GM23338 (cell line): ENCODE data around the gene TP53BP1. TPM values are rescaled to one million over a fixed set of nuclear protein-coding genes. Genes with fewer than 3 reads are reported as not detected.

Experiments used
- ATAC-seq: fragments of 200-7000 bp; cut with Tn5 transposase; 3 replicates; pipeline ENCODE4 v1.9.1; 2020
- DNase-seq: peaks from one replicate; pipeline ENCODE4 v3.0.0-alpha.2; 2015; ENCODE audit warnings: low spot score
- H2AFZ ChIP-seq: fragments of 200-600 bp; sonication (generic); 2 replicates; pipeline ENCODE4 v1.8.0; 2016; ENCODE audit warnings: antibody characterized with exemption, mild to moderate bottlenecking, moderate library complexity
- H3F3A ChIP-seq: fragments of 200-600 bp; sonication (generic); replicated peaks from 2 replicates; pipeline ENCODE4 v1.8.0; 2017; ENCODE audit warnings: antibody characterized with exemption, mixed run types, low read depth
- H3K27ac ChIP-seq: fragments of 200-600 bp; sonication (generic); 2 replicates; pipeline ENCODE4 v1.6.1; 2016; ENCODE audit warnings: low read depth
- H3K27me3 ChIP-seq: fragments of 200-600 bp; sonication (generic); 2 replicates; pipeline ENCODE4 v1.8.0; 2016; ENCODE audit warnings: mild to moderate bottlenecking, mixed run types, moderate library complexity; ENCODE audit not compliant: insufficient read depth
- H3K36me3 ChIP-seq: fragments of 200-600 bp; sonication (generic); 2 replicates; pipeline ENCODE4 v1.8.0; 2016; ENCODE audit warnings: mild to moderate bottlenecking; ENCODE audit not compliant: insufficient read depth
- H3K4me1 ChIP-seq: fragments of 200-600 bp; sonication (generic); 2 replicates; pipeline ENCODE4 v1.8.0; 2016; ENCODE audit warnings: mild to moderate bottlenecking, moderate library complexity; ENCODE audit not compliant: insufficient read depth
- H3K4me2 ChIP-seq: fragments of 200-600 bp; sonication (generic); 2 replicates; pipeline ENCODE4 v1.7.1; 2017; ENCODE audit warnings: mixed run types
- H3K4me3 ChIP-seq: fragments of 200-600 bp; sonication (generic); 2 replicates; pipeline ENCODE4 v1.6.1; 2016; ENCODE audit warnings: mixed run types
- H3K79me2 ChIP-seq: fragments of 200-600 bp; sonication (generic); replicated peaks from 2 replicates; pipeline ENCODE4 v1.8.0; 2017; ENCODE audit warnings: mild to moderate bottlenecking; ENCODE audit not compliant: insufficient read depth
- H3K9me2 ChIP-seq: fragments of 200-600 bp; sonication (generic); 2 replicates; pipeline ENCODE4 v1.8.0; 2017; ENCODE audit not compliant: insufficient read depth
- H4K20me1 ChIP-seq: fragments of 200-600 bp; sonication (generic); replicated peaks from 2 replicates; pipeline ENCODE4 v1.8.0; 2017; ENCODE audit warnings: mild to moderate bottlenecking; ENCODE audit not compliant: insufficient read depth
- H3K27ac Mint-ChIP-seq: 2 replicates; pipeline ENCODE4 v1.8.0; 2020; ENCODE audit warnings: inconsistent platforms, mild to moderate bottlenecking, moderate library complexity, mixed read lengths
- H3K27me3 Mint-ChIP-seq: 3 replicates; pipeline ENCODE4 v1.8.0; 2022; ENCODE audit warnings: low read depth, mild to moderate bottlenecking, moderate library complexity, mixed read lengths, inconsistent platforms; ENCODE audit not compliant: insufficient read depth, poor library complexity
- H3K36me3 Mint-ChIP-seq: 3 replicates; pipeline ENCODE4 v1.8.0; 2021; ENCODE audit warnings: low read depth, mild to moderate bottlenecking, inconsistent platforms, moderate library complexity, mixed read lengths
- H3K4me1 Mint-ChIP-seq: 3 replicates; pipeline ENCODE4 v1.8.0; 2020; ENCODE audit warnings: mild to moderate bottlenecking, inconsistent platforms, mixed read lengths
- H3K4me3 Mint-ChIP-seq: 3 replicates; pipeline ENCODE4 v1.8.0; 2021; ENCODE audit warnings: moderate library complexity, mild to moderate bottlenecking, inconsistent platforms, mixed read lengths
- H3K9me3 Mint-ChIP-seq: 3 replicates; pipeline ENCODE4 v1.8.0; 2020; ENCODE audit warnings: moderate library complexity, mild to moderate bottlenecking, inconsistent platforms, mixed read lengths
- EZH2phosphoT487 ChIP-seq: fragments of 200-600 bp; sonication (generic); IDR thresholded peaks from one replicate; pipeline ENCODE4 v1.8.1; 2018; ENCODE audit warnings: antibody characterized with exemption; ENCODE audit not compliant: unreplicated experiment
- POLR2AphosphoS5 ChIP-seq: IDR thresholded peaks from 2 replicates; pipeline ENCODE4 v1.6.1; 2016; ENCODE audit warnings: antibody characterized with exemption, low read depth
- STAT1 ChIP-seq: IDR thresholded peaks from one replicate; pipeline ENCODE4 v1.6.1; 2016; ENCODE audit warnings: antibody characterized with exemption; ENCODE audit not compliant: unreplicated experiment
- ZNF331 ChIP-seq: fragments of 250-450 bp; sonication (Bioruptor Pico); IDR thresholded peaks from 2 replicates; pipeline ENCODE4 v1.5.0; 2020; ENCODE audit warnings: low read depth, mild to moderate bottlenecking, moderate library complexity
- polyA plus RNA-seq: library from polyadenylated mRNA; unstranded; fragments of >200 nt; fragmentation: Nextera tagmentation; extraction: Ambion mirVana; gene quantifications from 2 replicates; pipeline ENCODE4 v1.2.1, GENCODE V29; 2016
- total RNA-seq: library from RNA; depleted of rRNA; stranded (reverse); fragments of >200 nt; shearing (Covaris generic); gene quantifications from 2 replicates; pipeline ENCODE4 v1.2.3, GENCODE V29; 2014
- TF ChIP-seq, protein P1 (sequence below): fragments of 250-450 bp; sonication (Bioruptor Pico); IDR thresholded peaks from 2 replicates; pipeline ENCODE4 v1.5.0; 2020; ENCODE audit warnings: mild to moderate bottlenecking, moderate library complexity
- TF ChIP-seq, protein P2 (sequence below), 2 experiments: fragments of 200-600 bp in 1 of 2; sonication (generic) in 1 of 2; conservative IDR thresholded peaks; 2 replicates each; pipeline versions ENCODE4 v1.5.1 to v1.6.1; 2016 to 2017; ENCODE audit warnings: antibody characterized with exemption in 2 of 2, low read depth in 2 of 2, mild to moderate bottlenecking in 2 of 2, moderate library complexity in 1 of 2

The TP53BP1 gene
- total and polyA plus RNA-seq, 2 experiments from 2014 or later: 17.7 to 81.3 TPM

DNA sequence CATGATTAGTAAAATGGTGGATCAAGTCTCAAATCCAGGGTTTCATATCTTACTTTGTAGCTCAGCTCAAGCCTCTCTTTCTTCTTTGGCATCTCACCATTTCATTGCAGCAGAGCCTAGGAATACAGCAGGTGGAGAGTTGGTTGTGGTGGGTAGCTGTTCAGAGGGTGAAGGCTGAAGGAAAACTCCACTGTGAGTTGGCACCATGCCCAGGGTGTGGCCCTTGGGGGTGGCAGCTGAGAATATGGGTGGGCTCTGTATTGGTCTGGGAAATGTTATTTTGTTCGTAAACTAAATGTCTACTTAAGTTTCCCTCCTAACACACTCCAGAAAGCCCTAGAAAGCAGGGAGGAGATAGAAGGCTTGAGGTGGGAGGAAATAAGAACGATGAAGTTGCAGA is 22.8 kb upstream of the TP53BP1 start (continued):
- TF ChIP-seq, protein P1, sequence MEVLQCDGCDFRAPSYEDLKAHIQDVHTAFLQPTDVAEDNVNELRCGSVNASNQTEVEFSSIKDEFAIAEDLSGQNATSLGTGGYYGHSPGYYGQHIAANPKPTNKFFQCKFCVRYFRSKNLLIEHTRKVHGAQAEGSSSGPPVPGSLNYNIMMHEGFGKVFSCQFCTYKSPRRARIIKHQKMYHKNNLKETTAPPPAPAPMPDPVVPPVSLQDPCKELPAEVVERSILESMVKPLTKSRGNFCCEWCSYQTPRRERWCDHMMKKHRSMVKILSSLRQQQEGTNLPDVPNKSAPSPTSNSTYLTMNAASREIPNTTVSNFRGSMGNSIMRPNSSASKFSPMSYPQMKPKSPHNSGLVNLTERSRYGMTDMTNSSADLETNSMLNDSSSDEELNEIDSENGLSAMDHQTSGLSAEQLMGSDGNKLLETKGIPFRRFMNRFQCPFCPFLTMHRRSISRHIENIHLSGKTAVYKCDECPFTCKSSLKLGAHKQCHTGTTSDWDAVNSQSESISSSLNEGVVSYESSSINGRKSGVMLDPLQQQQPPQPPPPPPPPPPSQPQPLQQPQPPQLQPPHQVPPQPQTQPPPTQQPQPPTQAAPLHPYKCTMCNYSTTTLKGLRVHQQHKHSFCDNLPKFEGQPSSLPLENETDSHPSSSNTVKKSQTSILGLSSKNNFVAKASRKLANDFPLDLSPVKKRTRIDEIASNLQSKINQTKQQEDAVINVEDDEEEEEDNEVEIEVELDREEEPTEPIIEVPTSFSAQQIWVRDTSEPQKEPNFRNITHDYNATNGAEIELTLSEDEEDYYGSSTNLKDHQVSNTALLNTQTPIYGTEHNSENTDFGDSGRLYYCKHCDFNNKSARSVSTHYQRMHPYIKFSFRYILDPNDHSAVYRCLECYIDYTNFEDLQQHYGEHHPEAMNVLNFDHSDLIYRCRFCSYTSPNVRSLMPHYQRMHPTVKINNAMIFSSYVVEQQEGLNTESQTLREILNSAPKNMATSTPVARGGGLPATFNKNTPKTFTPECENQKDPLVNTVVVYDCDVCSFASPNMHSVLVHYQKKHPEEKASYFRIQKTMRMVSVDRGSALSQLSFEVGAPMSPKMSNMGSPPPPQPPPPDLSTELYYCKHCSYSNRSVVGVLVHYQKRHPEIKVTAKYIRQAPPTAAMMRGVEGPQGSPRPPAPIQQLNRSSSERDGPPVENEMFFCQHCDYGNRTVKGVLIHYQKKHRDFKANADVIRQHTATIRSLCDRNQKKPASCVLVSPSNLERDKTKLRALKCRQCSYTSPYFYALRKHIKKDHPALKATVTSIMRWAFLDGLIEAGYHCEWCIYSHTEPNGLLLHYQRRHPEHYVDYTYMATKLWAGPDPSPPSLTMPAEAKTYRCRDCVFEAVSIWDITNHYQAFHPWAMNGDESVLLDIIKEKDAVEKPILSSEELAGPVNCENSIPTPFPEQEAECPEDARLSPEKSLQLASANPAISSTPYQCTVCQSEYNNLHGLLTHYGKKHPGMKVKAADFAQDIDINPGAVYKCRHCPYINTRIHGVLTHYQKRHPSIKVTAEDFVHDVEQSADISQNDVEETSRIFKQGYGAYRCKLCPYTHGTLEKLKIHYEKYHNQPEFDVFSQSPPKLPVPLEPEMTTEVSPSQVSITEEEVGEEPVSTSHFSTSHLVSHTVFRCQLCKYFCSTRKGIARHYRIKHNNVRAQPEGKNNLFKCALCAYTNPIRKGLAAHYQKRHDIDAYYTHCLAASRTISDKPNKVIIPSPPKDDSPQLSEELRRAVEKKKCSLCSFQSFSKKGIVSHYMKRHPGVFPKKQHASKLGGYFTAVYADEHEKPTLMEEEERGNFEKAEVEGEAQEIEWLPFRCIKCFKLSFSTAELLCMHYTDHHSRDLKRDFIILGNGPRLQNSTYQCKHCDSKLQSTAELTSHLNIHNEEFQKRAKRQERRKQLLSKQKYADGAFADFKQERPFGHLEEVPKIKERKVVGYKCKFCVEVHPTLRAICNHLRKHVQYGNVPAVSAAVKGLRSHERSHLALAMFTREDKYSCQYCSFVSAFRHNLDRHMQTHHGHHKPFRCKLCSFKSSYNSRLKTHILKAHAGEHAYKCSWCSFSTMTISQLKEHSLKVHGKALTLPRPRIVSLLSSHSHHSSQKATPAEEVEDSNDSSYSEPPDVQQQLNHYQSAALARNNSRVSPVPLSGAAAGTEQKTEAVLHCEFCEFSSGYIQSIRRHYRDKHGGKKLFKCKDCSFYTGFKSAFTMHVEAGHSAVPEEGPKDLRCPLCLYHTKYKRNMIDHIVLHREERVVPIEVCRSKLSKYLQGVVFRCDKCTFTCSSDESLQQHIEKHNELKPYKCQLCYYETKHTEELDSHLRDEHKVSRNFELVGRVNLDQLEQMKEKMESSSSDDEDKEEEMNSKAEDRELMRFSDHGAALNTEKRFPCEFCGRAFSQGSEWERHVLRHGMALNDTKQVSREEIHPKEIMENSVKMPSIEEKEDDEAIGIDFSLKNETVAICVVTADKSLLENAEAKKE (CRISPR knock-in tag): no peak
- TF ChIP-seq STAT1 (no peak), ZNF331 (CRISPR knock-in tag) (no peak), POLR2AphosphoS5 (no peak), EZH2phosphoT487 (no peak)
- TF ChIP-seq, protein P2, sequence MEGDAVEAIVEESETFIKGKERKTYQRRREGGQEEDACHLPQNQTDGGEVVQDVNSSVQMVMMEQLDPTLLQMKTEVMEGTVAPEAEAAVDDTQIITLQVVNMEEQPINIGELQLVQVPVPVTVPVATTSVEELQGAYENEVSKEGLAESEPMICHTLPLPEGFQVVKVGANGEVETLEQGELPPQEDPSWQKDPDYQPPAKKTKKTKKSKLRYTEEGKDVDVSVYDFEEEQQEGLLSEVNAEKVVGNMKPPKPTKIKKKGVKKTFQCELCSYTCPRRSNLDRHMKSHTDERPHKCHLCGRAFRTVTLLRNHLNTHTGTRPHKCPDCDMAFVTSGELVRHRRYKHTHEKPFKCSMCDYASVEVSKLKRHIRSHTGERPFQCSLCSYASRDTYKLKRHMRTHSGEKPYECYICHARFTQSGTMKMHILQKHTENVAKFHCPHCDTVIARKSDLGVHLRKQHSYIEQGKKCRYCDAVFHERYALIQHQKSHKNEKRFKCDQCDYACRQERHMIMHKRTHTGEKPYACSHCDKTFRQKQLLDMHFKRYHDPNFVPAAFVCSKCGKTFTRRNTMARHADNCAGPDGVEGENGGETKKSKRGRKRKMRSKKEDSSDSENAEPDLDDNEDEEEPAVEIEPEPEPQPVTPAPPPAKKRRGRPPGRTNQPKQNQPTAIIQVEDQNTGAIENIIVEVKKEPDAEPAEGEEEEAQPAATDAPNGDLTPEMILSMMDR (conservative IDR thresholded peaks at IDR 0.05; ENCODE audit: low read depth in 2 of 2): no peak

DNA sequence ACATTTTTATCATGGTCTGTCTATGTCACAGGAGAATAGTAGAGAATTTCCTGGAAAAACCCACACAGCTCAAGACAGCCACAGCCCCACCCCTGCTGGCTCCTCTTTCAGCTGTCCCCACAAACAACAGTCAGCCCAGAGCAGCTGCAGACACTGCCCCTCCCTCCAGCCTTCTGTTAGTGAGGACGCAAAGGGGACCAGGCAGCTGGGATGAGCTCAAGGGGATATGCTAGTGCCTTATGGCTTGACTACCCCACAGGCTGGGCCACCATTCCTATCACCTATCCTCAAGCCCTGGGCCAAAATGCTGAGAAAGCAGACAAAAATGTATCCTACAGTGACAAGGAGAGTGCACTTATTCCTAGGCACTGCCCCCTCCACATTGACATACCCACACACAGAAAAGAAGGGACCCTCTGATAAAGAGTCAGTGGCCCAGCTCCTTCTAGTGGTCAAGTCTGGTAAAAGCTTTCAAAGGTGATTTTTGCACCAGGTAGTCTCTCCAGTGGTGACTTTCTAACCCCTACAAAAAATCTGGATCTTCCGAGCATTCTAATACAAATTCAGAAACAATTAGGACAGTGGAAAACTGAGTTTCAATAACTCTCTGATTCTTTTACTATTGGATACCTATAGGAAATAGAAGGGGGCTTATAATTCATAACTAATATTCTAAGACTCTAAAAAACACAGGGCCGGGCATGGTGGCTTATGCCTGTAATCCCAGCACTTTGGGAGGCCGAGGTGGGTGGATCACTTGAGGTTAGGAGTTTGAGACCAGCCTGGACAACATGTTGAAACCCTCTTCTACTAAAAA is 21.5 kb upstream of the TP53BP1 start:
- no peaks in the 10 kb centered on the region for H3K36me3 ChIP-seq
- no peaks in the 10 kb centered on the region; the same call in 2 of the 3 replicates for H3K36me3 Mint-ChIP-seq
- H3K4me1 Mint-ChIP-seq: peaks cover 56% of the 10 kb centered on the region
- H3K27me3 Mint-ChIP-seq: peaks cover 52% of the 10 kb centered on the region
- ATAC-seq (peak; percentile 1), DNase-seq (peak; percentile 87)
- peak overlapping the region; percentile 40; the same call in 1 of the 3 replicates for H3K4me3 Mint-ChIP-seq
- peaks cover 7% of the 10 kb centered on the region for H3F3A ChIP-seq
- no peaks in the 10 kb centered on the region for H3K9me3 Mint-ChIP-seq
- H3K4me2 ChIP-seq: no peak overlapping the region
- no peaks in the 10 kb centered on the region for H3K9me2 ChIP-seq
- no peaks in the 10 kb centered on the region for H3K79me2 ChIP-seq
- no peak overlapping the region for H3K27ac ChIP-seq
- H3K27me3 ChIP-seq: peaks cover 66% of the 10 kb centered on the region
- H3K27ac Mint-ChIP-seq: no peak overlapping the region
- H3K4me1 ChIP-seq: peaks cover 36% of the 10 kb centered on the region
- H2AFZ ChIP-seq: no peak overlapping the region; the same call in 1 of the 2 replicates
- 0 out of 2 replicates have a peak, but pooled peaks cover 2% of the 10 kb centered on the region for H4K20me1 ChIP-seq
- H3K4me3 ChIP-seq: no peak overlapping the region
- TF ChIP-seq EZH2phosphoT487: no peak
- TF ChIP-seq, protein P2 (conservative IDR thresholded peaks at IDR 0.05; ENCODE audit: low read depth in 2 of 2): peak; percentile 81 to 83
